DOHH2 (cell line): ENCODE results near the gene EML5.

Source experiments
- H3F3A ChIP-seq: fragments of 200-600 bp; sonication (generic), shearing (Covaris generic); 2 replicates; pipeline ENCODE4 v1.6.0; 2016; ENCODE audit warnings: antibody characterized with exemption, mild to moderate bottlenecking; ENCODE audit not compliant: control insufficient read depth, insufficient read depth
- H3K27ac ChIP-seq: fragments of 200-600 bp; sonication (generic); 2 replicates; pipeline ENCODE4 v1.5.1; 2014; ENCODE audit warnings: low read depth, mild to moderate bottlenecking, low read length, moderate library complexity
- H3K27me3 ChIP-seq: fragments of 200-600 bp; sonication (generic); 2 replicates; pipeline ENCODE4 v1.6.1; 2014; ENCODE audit warnings: mild to moderate bottlenecking, low read length, mixed read lengths; ENCODE audit not compliant: control insufficient read depth
- H3K36me3 ChIP-seq: fragments of 200-600 bp; sonication (generic); 2 replicates; pipeline ENCODE4 v1.6.1; 2014; ENCODE audit warnings: mild to moderate bottlenecking, low read length, moderate library complexity, mixed read lengths; ENCODE audit not compliant: control insufficient read depth
- H3K4me1 ChIP-seq: fragments of 200-600 bp; sonication (generic); 2 replicates; pipeline ENCODE4 v1.6.1; 2014; ENCODE audit warnings: mild to moderate bottlenecking, low read length, mixed read lengths; ENCODE audit not compliant: control insufficient read depth
- H3K4me2 ChIP-seq: fragments of 200-600 bp; sonication (generic); 2 replicates; pipeline ENCODE4 v1.6.0; 2014; ENCODE audit warnings: mild to moderate bottlenecking, low read length, moderate library complexity
- H3K4me3 ChIP-seq: fragments of 200-600 bp; sonication (generic); 2 replicates; pipeline ENCODE4 v1.5.1; 2014; ENCODE audit warnings: mild to moderate bottlenecking, low read length, mixed read lengths
- H3K79me2 ChIP-seq: fragments of 200-600 bp; sonication (generic); 2 replicates; pipeline ENCODE4 v1.6.1; 2014; ENCODE audit warnings: mild to moderate bottlenecking, low read length, mixed read lengths; ENCODE audit not compliant: control insufficient read depth
- H3K9me2 ChIP-seq: fragments of 200-600 bp; sonication (generic); replicated peaks from 2 replicates; pipeline ENCODE4 v1.6.1; 2014; ENCODE audit warnings: mild to moderate bottlenecking, low read length, mixed read lengths; ENCODE audit not compliant: control insufficient read depth
- H3K9me3 ChIP-seq: fragments of 200-600 bp; sonication (generic); 2 replicates; pipeline ENCODE4 v1.6.1; 2014; ENCODE audit warnings: antibody characterized with exemption, low read length, mixed read lengths; ENCODE audit not compliant: control insufficient read depth, insufficient read depth
- H4K20me1 ChIP-seq: fragments of 200-600 bp; sonication (generic); 2 replicates; pipeline ENCODE4 v1.6.0; 2014; ENCODE audit warnings: low read depth, mild to moderate bottlenecking, antibody characterized with exemption, low read length, moderate library complexity; ENCODE audit not compliant: control insufficient read depth, insufficient read depth
- EZH2phosphoT487 ChIP-seq: fragments of 200-600 bp; sonication (generic); IDR thresholded peaks from 2 replicates; pipeline ENCODE4 v1.6.1; 2017; ENCODE audit warnings: borderline replicate concordance, mild to moderate bottlenecking, antibody characterized with exemption, low read length, moderate library complexity, mixed read lengths
- TF ChIP-seq, protein P1 (sequence below): fragments of 200-600 bp; sonication (generic); IDR thresholded peaks from one replicate; pipeline ENCODE4 v1.5.1; 2014; ENCODE audit warnings: antibody characterized with exemption, mild to moderate bottlenecking, low read depth, low read length; ENCODE audit not compliant: poor library complexity, severe bottlenecking

EML5 gene

DNA sequence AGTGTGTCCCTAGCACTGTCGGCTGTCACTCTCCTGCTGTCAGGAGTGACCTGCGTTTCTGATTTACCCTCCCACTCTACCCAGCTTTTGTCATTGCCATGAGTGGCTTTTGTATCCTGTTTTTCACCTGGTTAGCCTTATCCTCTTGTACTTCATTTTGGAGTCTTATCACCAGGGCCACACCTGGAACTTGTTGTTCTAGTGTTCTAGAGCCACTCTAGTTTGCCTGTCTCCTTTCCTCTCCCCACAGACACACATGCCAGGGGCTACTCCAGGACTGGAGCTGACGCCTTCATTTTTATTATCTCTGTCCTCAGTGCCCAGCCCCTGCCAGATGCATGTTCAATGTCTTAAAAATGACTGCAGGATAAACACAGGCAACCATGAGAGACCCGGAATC lies 195.7 kb downstream of the EML5 start:
- Histone ChIP-seq H3K36me3 (peaks cover 87% of the 10 kb centered on the region), H4K20me1 (no peaks in the 10 kb centered on the region), H3K9me3 (no peaks in the 10 kb centered on the region), H3K4me3 (no peak overlapping the region), H3F3A (no peaks in the 10 kb centered on the region), H3K4me1 (peaks cover 11% of the 10 kb centered on the region), H3K27me3 (no peaks in the 10 kb centered on the region), H3K79me2 (no peaks in the 10 kb centered on the region), H3K27ac (no peak overlapping the region), H3K4me2 (no peak overlapping the region), H3K9me2 (no peaks in the 10 kb centered on the region)
- TF ChIP-seq, protein P1, sequence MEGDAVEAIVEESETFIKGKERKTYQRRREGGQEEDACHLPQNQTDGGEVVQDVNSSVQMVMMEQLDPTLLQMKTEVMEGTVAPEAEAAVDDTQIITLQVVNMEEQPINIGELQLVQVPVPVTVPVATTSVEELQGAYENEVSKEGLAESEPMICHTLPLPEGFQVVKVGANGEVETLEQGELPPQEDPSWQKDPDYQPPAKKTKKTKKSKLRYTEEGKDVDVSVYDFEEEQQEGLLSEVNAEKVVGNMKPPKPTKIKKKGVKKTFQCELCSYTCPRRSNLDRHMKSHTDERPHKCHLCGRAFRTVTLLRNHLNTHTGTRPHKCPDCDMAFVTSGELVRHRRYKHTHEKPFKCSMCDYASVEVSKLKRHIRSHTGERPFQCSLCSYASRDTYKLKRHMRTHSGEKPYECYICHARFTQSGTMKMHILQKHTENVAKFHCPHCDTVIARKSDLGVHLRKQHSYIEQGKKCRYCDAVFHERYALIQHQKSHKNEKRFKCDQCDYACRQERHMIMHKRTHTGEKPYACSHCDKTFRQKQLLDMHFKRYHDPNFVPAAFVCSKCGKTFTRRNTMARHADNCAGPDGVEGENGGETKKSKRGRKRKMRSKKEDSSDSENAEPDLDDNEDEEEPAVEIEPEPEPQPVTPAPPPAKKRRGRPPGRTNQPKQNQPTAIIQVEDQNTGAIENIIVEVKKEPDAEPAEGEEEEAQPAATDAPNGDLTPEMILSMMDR = no peak
- no peak for TF ChIP-seq EZH2phosphoT487

DNA sequence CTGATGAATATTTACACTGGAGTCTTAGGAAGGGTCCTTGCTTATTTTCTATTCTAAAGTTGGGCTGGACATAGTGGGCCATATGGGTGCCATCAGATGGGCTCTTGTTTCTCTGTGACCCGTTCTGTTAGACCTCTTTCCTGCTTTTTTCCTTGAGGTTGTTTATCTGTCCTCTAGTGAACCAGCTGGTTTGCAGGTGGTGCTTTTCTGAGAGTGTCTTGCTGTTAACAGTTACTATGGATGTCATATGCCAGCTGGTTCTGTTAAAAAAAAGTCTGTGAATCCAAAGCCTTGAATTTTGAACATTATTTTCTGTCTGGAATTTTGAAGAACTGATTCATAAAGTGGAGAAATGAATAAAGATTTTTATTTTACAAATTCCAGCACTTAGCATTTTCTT lies 200.7 kb downstream of the EML5 start:
- no peaks in the 10 kb centered on the region for H3F3A ChIP-seq
- H3K4me2 ChIP-seq = no peak overlapping the region
- H3K36me3 ChIP-seq = peaks cover 84% of the 10 kb centered on the region
- H3K9me3 ChIP-seq = no peaks in the 10 kb centered on the region
- H3K4me1 ChIP-seq = no peaks in the 10 kb centered on the region
- H3K9me2 ChIP-seq = no peaks in the 10 kb centered on the region
- TF ChIP-seq, protein P1 = no peak
- TF ChIP-seq EZH2phosphoT487 = no peak
- no peaks in the 10 kb centered on the region for H4K20me1 ChIP-seq
- H3K27ac ChIP-seq = no peak overlapping the region
- no peak overlapping the region for H3K4me3 ChIP-seq
- H3K79me2 ChIP-seq = no peaks in the 10 kb centered on the region
- H3K27me3 ChIP-seq = no peaks in the 10 kb centered on the region

DNA sequence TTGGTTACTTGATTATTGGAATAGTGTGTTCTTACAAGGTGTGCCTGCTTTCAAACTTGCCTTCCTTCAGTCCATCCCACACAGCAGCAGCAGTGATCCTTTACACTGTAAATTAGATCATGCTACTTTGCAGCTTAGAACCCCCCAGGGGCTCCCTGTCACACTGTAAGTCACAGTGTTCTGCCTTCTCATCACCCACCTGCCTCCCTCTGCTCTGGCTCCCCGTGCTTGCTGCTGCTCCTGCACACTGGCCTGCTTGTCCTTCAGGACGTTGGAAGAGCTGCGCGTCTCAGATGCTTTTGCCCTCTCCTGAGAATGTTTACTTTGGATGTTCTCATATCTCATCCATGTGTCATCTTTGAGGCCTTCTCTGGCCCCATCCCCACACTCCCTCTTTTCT lies 202.6 kb downstream of the EML5 start:
- H3K4me3 ChIP-seq = no peak overlapping the region
- H3K36me3 ChIP-seq = peaks cover 78% of the 10 kb centered on the region
- no peak overlapping the region for H3K4me2 ChIP-seq
- no peaks in the 10 kb centered on the region for H3K27me3 ChIP-seq
- H3K9me3 ChIP-seq = no peaks in the 10 kb centered on the region
- H3F3A ChIP-seq = no peaks in the 10 kb centered on the region
- TF ChIP-seq, protein P1 = no peak
- no peak for TF ChIP-seq EZH2phosphoT487
- no peaks in the 10 kb centered on the region for H3K9me2 ChIP-seq
- no peaks in the 10 kb centered on the region for H3K4me1 ChIP-seq
- H3K27ac ChIP-seq = no peak overlapping the region
- no peaks in the 10 kb centered on the region for H4K20me1 ChIP-seq
- H3K79me2 ChIP-seq = no peaks in the 10 kb centered on the region

DNA sequence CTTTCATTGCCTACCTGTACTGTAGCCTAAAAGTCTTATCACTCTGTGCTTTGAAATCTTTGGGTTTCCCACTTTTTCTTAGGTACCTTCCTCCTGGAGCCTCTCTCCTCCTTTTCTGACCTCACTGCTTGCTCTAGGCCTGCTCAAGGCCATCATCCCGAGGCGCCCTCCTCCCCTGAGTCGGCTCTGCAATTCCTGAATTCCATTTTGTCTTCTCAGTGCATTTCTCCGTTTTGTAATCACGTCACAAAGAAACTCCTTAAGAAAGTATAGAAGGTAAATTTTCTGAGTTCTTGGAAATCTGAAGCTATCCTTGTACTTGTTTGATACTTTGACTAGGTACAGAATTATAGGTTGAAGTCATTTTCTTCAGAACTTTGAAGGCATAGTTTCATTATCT lies 204.7 kb downstream of the EML5 start:
- TF ChIP-seq, protein P1 = no peak
- no peak for TF ChIP-seq EZH2phosphoT487
- H3K36me3 ChIP-seq = peaks cover 76% of the 10 kb centered on the region
- H3K4me1 ChIP-seq = no peaks in the 10 kb centered on the region
- H3K9me3 ChIP-seq = no peaks in the 10 kb centered on the region
- no peak overlapping the region for H3K4me2 ChIP-seq
- no peak overlapping the region for H3K4me3 ChIP-seq
- H3K9me2 ChIP-seq = no peaks in the 10 kb centered on the region
- H3K79me2 ChIP-seq = no peaks in the 10 kb centered on the region
- H3K27me3 ChIP-seq = no peaks in the 10 kb centered on the region
- no peaks in the 10 kb centered on the region for H3F3A ChIP-seq
- H3K27ac ChIP-seq = no peak overlapping the region
- no peaks in the 10 kb centered on the region for H4K20me1 ChIP-seq
